Stimulated activated naive B cell treated with anti-CD40 and anti-IgM and Interleukin-4, amounts not matched to agents 10 μg/mL and 1 μg/mL and 100 μg/mL, for 72 hours (primary cell): ENCODE data around the gene PTPN21.

Experiments used
- ATAC-seq, 2 donors: fragments of 150-1000 bp; cut with Tn5 transposase; replicated peaks; 2 replicates each; pipeline ENCODE4 v1.10.0; 2021; ENCODE audit warnings: moderate library complexity in 1 of 2
- DNase-seq: peaks from one replicate; pipeline ENCODE4 v3.0.0; 2021
- H3K27ac Mint-ChIP-seq: one replicate; pipeline ENCODE4 v1.8.0; 2022; ENCODE audit warnings: mild to moderate bottlenecking, mixed read lengths
- H3K27me3 Mint-ChIP-seq, 2 donors: one replicate each; pipeline ENCODE4 v1.8.0; 2022; ENCODE audit warnings: mixed read lengths in 2 of 2
- H3K36me3 Mint-ChIP-seq, 2 donors: one replicate each; pipeline ENCODE4 v1.8.0; 2022; ENCODE audit warnings: mixed read lengths in 2 of 2, mild to moderate bottlenecking in 1 of 2
- H3K4me1 Mint-ChIP-seq, 2 donors: one replicate each; pipeline ENCODE4 v1.8.0; 2022; ENCODE audit warnings: mixed read lengths in 2 of 2, mild to moderate bottlenecking in 1 of 2
- H3K4me3 Mint-ChIP-seq, 2 donors: one replicate each; pipeline ENCODE4 v1.8.0; 2022; ENCODE audit warnings: mild to moderate bottlenecking in 2 of 2, mixed read lengths in 2 of 2, moderate library complexity in 1 of 2
- H3K9me3 Mint-ChIP-seq, 2 donors: one replicate each; pipeline ENCODE4 v1.8.0; 2022; ENCODE audit warnings: mixed read lengths in 2 of 2, mild to moderate bottlenecking in 1 of 2

The PTPN21 gene

GRCh38 chr14:88437658-88438057 lies 117.1 kb downstream of the PTPN21 start:
- H3K27ac Mint-ChIP-seq, result no peak overlapping the region
- H3K36me3 Mint-ChIP-seq, result peaks cover 2 to 12% of the 10 kb centered on the region in 2 donors
- ATAC-seq, result no peak
- no peak overlapping the region for H3K4me3 Mint-ChIP-seq
- no peaks in the 10 kb centered on the region for H3K9me3 Mint-ChIP-seq
- DNase-seq, result no peak
- H3K4me1 Mint-ChIP-seq, result no peaks in the 10 kb centered on the region
- H3K27me3 Mint-ChIP-seq, result no peaks in the 10 kb centered on the region

GRCh38 chr14:88430976-88431375 lies 123.8 kb downstream of the PTPN21 start:
- ATAC-seq, result no peak
- Mint-ChIP-seq H3K27ac (no peak overlapping the region), H3K4me3 (no peak overlapping the region), H3K27me3 (no peaks in the 10 kb centered on the region), H3K36me3 (peaks cover 0 to 3% of the 10 kb centered on the region in 2 donors), H3K4me1 (no peaks in the 10 kb centered on the region), H3K9me3 (no peaks in the 10 kb centered on the region)
- no peak for DNase-seq

GRCh38 chr14:88426271-88426670 lies 128.5 kb downstream of the PTPN21 start:
- Mint-ChIP-seq H3K4me3 (no peak overlapping the region), H3K4me1 (no peaks in the 10 kb centered on the region), H3K36me3 (peaks cover 0 to 3% of the 10 kb centered on the region in 2 donors), H3K9me3 (no peaks in the 10 kb centered on the region), H3K27me3 (no peaks in the 10 kb centered on the region), H3K27ac (no peak overlapping the region)
- DNase-seq (no peak), ATAC-seq (no peak)

GRCh38 chr14:88424573-88424972 lies 130.2 kb downstream of the PTPN21 start:
- Mint-ChIP-seq H3K36me3 (peaks cover 3 to 4% of the 10 kb centered on the region in 2 donors), H3K4me3 (no peak overlapping the region), H3K27ac (no peak overlapping the region), H3K27me3 (no peaks in the 10 kb centered on the region), H3K9me3 (no peaks in the 10 kb centered on the region), H3K4me1 (no peaks in the 10 kb centered on the region)
- ATAC-seq, result no peak
- DNase-seq, result no peak

GRCh38 chr14:88422919-88423650 lies 131.7 kb downstream of the PTPN21 start:
- DNase-seq (no peak), ATAC-seq (no peak)
- no peaks in the 10 kb centered on the region for H3K4me1 Mint-ChIP-seq
- no peak overlapping the region for H3K27ac Mint-ChIP-seq
- peaks cover 6 to 13% of the 10 kb centered on the region in 2 donors for H3K36me3 Mint-ChIP-seq
- H3K4me3 Mint-ChIP-seq, result no peak overlapping the region
- peaks cover 0 to under 1% of the 10 kb centered on the region in 2 donors for H3K9me3 Mint-ChIP-seq
- H3K27me3 Mint-ChIP-seq, result no peaks in the 10 kb centered on the region

GRCh38 chr14:88422047-88422446 lies 132.8 kb downstream of the PTPN21 start:
- Mint-ChIP-seq H3K27me3 (no peaks in the 10 kb centered on the region), H3K4me1 (no peaks in the 10 kb centered on the region), H3K9me3 (peaks cover 0 to 5% of the 10 kb centered on the region in 2 donors), H3K4me3 (no peak overlapping the region), H3K36me3 (peaks cover 13 to 24% of the 10 kb centered on the region in 2 donors), H3K27ac (no peak overlapping the region)
- no peak for ATAC-seq
- no peak for DNase-seq

- H3K4me1 Mint-ChIP-seq, result no peaks in the 10 kb centered on the region
- H3K9me3 Mint-ChIP-seq, result peaks cover 0 to 5% of the 10 kb centered on the region in 2 donors
- no peak overlapping the region for H3K27ac Mint-ChIP-seq
- DNase-seq (no peak), ATAC-seq (no peak)
- no peaks in the 10 kb centered on the region for H3K27me3 Mint-ChIP-seq
- H3K36me3 Mint-ChIP-seq, result peaks cover 13 to 24% of the 10 kb centered on the region in 2 donors
- H3K4me3 Mint-ChIP-seq, result no peak overlapping the region
Measured at GRCh38 chr14:88421286-88421685, 133.5 kb downstream of the PTPN21 start.

GRCh38 chr14:88420187-88420586 lies 134.6 kb downstream of the PTPN21 start:
- Mint-ChIP-seq H3K27me3 (no peaks in the 10 kb centered on the region), H3K4me1 (no peaks in the 10 kb centered on the region), H3K36me3 (peaks cover 20 to 32% of the 10 kb centered on the region in 2 donors), H3K4me3 (no peak overlapping the region), H3K9me3 (peaks cover 9 to 11% of the 10 kb centered on the region in 2 donors), H3K27ac (no peak overlapping the region)
- ATAC-seq (no peak), DNase-seq (no peak)

GRCh38 chr14:88417594-88417993 lies 137.2 kb downstream of the PTPN21 start:
- H3K9me3 Mint-ChIP-seq, result peaks cover 16 to 19% of the 10 kb centered on the region in 2 donors
- no peak overlapping the region for H3K4me3 Mint-ChIP-seq
- H3K36me3 Mint-ChIP-seq, result peaks cover 20 to 54% of the 10 kb centered on the region in 2 donors
- DNase-seq, result no peak
- no peaks in the 10 kb centered on the region for H3K27me3 Mint-ChIP-seq
- no peak overlapping the region for H3K27ac Mint-ChIP-seq
- no peak for ATAC-seq
- H3K4me1 Mint-ChIP-seq, result no peaks in the 10 kb centered on the region
